GM23248 (cell line): ENCODE results near the gene VAV2.

Experiments
- EZH2 ChIP-seq: fragments of 200-600 bp; sonication (generic); IDR thresholded peaks from 2 replicates; pipeline ENCODE4 v1.6.1; 2018; ENCODE audit warnings: antibody characterized with exemption, mild to moderate bottlenecking; ENCODE audit not compliant: insufficient read depth, poor library complexity, severe bottlenecking
- EZH2phosphoT487 ChIP-seq: fragments of 200-600 bp; sonication (generic); IDR thresholded peaks from 2 replicates; pipeline ENCODE4 v1.6.1; 2018; ENCODE audit warnings: antibody characterized with exemption, moderate library complexity, mild to moderate bottlenecking, low read depth; ENCODE audit not compliant: insufficient read depth

DNA sequence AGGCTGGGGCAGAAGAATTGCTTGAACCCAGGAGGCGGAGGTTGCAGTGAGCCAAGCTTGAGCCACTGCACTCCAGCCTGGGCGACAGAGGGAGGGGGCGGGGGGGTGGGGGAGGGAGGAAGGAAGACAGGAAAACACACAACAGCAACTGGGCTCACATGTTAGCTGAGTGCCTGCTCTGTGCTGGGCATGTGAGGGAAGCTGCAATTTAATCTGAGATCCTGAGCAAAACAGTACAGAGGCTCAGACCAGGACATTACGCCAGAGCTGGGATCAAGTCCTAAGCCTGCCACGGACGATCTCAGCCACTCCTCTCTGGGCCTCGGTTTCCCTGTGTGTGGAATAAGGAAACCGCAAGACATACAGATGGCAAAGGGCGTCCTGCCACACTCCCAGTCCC is 119.1 kb downstream of the VAV2 start:
- TF ChIP-seq EZH2 (no peak), EZH2phosphoT487 (no peak)
